Natural killer cell (primary cell): ENCODE measurements around the gene LSAMP. TPM values are rescaled to one million over a fixed set of nuclear protein-coding genes. Genes with fewer than 3 reads are reported as not detected.

Experiments
- ATAC-seq, 3 donors: fragments of 150-1000 bp in 2 of 3; fragments of 200-7000 bp in 1 of 3; cut with Tn5 transposase; 1 replicate in 1 of 3; 2 replicates in 2 of 3; pipeline ENCODE4 v1.10.0; 2021; ENCODE audit warnings: mild to moderate bottlenecking in 2 of 3, moderate library complexity in 2 of 3
- DNase-seq, 2 donors: peaks; one replicate each; pipeline versions ENCODE4 v3.0.0 to v3.0.0-alpha.2; 2013 to 2021; ENCODE audit warnings: mixed read lengths in 1 of 2
- H3K27ac ChIP-seq: one replicate; pipeline ENCODE4 v1.5.1; 2013; ENCODE audit warnings: mild to moderate bottlenecking, low read length
- H3K27me3 ChIP-seq: one replicate; pipeline ENCODE4 v1.6.1; 2013; ENCODE audit warnings: low read length; ENCODE audit not compliant: control insufficient read depth, insufficient read depth
- H3K36me3 ChIP-seq: one replicate; pipeline ENCODE4 v1.6.1; 2013; ENCODE audit warnings: low read length; ENCODE audit not compliant: control insufficient read depth, insufficient read depth
- H3K4me1 ChIP-seq: one replicate; pipeline ENCODE4 v1.6.1; 2013; ENCODE audit warnings: low read length; ENCODE audit not compliant: control insufficient read depth, insufficient read depth
- H3K4me3 ChIP-seq: one replicate; pipeline ENCODE4 v1.5.1; 2013; ENCODE audit warnings: low read length
- H3K9me3 ChIP-seq: one replicate; pipeline ENCODE4 v1.6.1; 2013; ENCODE audit warnings: low read length; ENCODE audit not compliant: control insufficient read depth, insufficient read depth
- H3K27ac Mint-ChIP-seq, 2 donors: one replicate each; pipeline ENCODE4 v1.8.0; 2022; ENCODE audit warnings: mild to moderate bottlenecking in 2 of 2, mixed read lengths in 2 of 2, moderate library complexity in 1 of 2
- H3K27me3 Mint-ChIP-seq, 2 donors: one replicate each; pipeline ENCODE4 v1.8.0; 2022; ENCODE audit warnings: low read depth in 2 of 2, mixed read lengths in 2 of 2
- H3K36me3 Mint-ChIP-seq: one replicate; pipeline ENCODE4 v1.8.0; 2022; ENCODE audit warnings: mixed read lengths
- H3K4me1 Mint-ChIP-seq, 2 donors: one replicate each; pipeline ENCODE4 v1.8.0; 2022; ENCODE audit warnings: mixed read lengths in 2 of 2
- H3K4me3 Mint-ChIP-seq: one replicate; pipeline ENCODE4 v1.8.0; 2022; ENCODE audit warnings: mild to moderate bottlenecking, moderate library complexity, mixed read lengths
- H3K9me3 Mint-ChIP-seq, 2 donors: one replicate each; pipeline ENCODE4 v1.8.0; 2022; ENCODE audit warnings: mixed read lengths in 2 of 2
- WGBS: methylation state at CpG from one replicate; pipeline ENCODE4 v1.1.7; 2013; ENCODE audit warnings: missing lambda C conversion rate; ENCODE audit not compliant: insufficient coverage; 5-methylcytosine and 5-hydroxymethylcytosine counted together
- intact Hi-C: fragments of 100-400 bp; cut with micrococcal nuclease; formaldehyde crosslinking; loops from one replicate; pipeline ENCODE4 v1.14.2; 2022
- total RNA-seq, 4 donors: library from RNA; stranded (reverse); fragments of 120-200 nt in 1 of 4; gene quantifications; one replicate each; pipeline versions ENCODE4 v1.2.3 to v1.2.4, GENCODE V29; 2013 to 2022
- TF ChIP-seq, protein P1 (sequence below): fragments of 200-600 bp; IDR thresholded peaks from one replicate; pipeline ENCODE4 v1.8.0; 2022; ENCODE audit warnings: antibody characterized with exemption

LSAMP gene
- total RNA-seq, 3 donors from 2014 or later (not counting 1 experiment from before 2014, with no cell fraction given), result not detected

DNA sequence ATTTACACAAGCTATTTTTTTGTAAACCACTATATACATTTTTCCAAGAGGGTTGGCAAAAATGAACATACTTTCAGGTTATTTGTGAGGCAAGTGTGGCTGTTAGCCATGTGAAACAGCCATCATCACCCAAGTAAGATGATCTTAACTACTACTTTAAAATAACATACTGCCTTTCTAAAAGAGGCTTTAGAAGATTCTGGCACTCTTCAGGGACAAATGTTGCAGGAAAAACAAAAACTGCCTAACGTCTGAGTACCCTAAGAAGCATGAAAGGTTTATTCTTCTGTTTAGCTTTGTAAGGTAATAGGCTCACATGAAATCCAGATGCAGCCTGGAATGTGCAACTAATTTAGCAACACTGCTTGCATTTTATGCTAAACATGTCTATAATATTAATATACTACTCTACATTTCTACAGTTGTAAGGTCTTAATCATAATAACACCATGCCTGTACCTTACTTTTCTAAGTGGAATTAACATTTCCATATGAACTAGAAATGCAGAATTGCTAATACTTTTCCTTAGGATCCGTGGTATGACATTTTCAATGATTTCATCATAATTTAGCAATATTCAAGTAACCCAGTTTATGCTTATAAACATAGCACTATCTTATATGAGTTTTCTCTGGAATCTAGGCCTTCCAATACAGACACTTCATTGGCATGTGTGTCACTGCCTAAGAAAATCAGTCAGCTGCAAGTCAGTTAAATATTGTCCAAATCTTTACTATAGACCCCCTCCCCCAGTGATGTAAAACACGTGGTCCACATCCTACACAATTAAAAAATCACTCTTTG, 4.5 kb upstream of the LSAMP start:
- Histone ChIP-seq H3K27ac (no peak overlapping the region), H3K4me1 (no peaks in the 10 kb centered on the region), H3K36me3 (no peaks in the 10 kb centered on the region), H3K9me3 (no peaks in the 10 kb centered on the region), H3K27me3 (no peaks in the 10 kb centered on the region), H3K4me3 (no peak overlapping the region)
- peaks cover 16 to 22% of the 10 kb centered on the region in 2 donors for H3K9me3 Mint-ChIP-seq
- H3K27me3 Mint-ChIP-seq, result no peaks in the 10 kb centered on the region
- H3K36me3 Mint-ChIP-seq, result no peaks in the 10 kb centered on the region
- no peak for ATAC-seq
- no peak for DNase-seq
- TF ChIP-seq, protein P1, sequence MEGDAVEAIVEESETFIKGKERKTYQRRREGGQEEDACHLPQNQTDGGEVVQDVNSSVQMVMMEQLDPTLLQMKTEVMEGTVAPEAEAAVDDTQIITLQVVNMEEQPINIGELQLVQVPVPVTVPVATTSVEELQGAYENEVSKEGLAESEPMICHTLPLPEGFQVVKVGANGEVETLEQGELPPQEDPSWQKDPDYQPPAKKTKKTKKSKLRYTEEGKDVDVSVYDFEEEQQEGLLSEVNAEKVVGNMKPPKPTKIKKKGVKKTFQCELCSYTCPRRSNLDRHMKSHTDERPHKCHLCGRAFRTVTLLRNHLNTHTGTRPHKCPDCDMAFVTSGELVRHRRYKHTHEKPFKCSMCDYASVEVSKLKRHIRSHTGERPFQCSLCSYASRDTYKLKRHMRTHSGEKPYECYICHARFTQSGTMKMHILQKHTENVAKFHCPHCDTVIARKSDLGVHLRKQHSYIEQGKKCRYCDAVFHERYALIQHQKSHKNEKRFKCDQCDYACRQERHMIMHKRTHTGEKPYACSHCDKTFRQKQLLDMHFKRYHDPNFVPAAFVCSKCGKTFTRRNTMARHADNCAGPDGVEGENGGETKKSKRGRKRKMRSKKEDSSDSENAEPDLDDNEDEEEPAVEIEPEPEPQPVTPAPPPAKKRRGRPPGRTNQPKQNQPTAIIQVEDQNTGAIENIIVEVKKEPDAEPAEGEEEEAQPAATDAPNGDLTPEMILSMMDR, result no peak
- H3K4me1 Mint-ChIP-seq, result no peaks in the 10 kb centered on the region
- no peak overlapping the region for H3K27ac Mint-ChIP-seq
- WGBS, result 58% methylated on average over 2 of the region's 3 CpGs
- no peak overlapping the region for H3K4me3 Mint-ChIP-seq
- intact Hi-C loops, result no loop called here

DNA sequence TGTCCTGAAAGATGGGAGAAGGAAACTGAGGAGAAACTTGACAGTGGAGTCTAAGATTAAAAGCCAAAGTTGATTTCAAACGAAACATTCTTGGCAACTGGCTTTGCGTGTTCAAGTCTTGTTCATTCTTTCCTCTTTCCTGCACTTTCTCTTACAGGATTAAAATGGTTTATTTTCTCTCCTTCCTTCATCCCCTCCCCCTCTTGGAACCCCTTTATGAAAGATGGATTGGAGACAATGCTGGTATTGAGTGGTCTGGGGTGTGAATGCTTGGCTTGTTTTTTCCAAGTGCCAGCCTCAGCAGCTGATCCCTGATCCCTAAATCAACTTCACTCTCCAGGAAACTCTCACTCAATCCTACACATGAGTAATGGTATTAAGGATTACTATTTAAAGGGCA, 703 bp upstream of the LSAMP start:
- WGBS, result 79% methylated on average over 2 of the region's 2 CpGs
- no peak overlapping the region for H3K4me3 Mint-ChIP-seq
- ATAC-seq (no peak), DNase-seq (no peak)
- Histone ChIP-seq H3K9me3 (no peaks in the 10 kb centered on the region), H3K27me3 (no peaks in the 10 kb centered on the region), H3K4me3 (no peak overlapping the region), H3K4me1 (no peaks in the 10 kb centered on the region), H3K27ac (no peak overlapping the region), H3K36me3 (no peaks in the 10 kb centered on the region)
- TF ChIP-seq, protein P1, result no peak
- H3K9me3 Mint-ChIP-seq, result peaks cover 6 to 12% of the 10 kb centered on the region in 2 donors
- intact Hi-C loops, result no loop called here
- H3K27me3 Mint-ChIP-seq, result no peaks in the 10 kb centered on the region
- H3K27ac Mint-ChIP-seq, result no peak overlapping the region
- H3K36me3 Mint-ChIP-seq, result no peaks in the 10 kb centered on the region
- no peaks in the 10 kb centered on the region for H3K4me1 Mint-ChIP-seq

DNA sequence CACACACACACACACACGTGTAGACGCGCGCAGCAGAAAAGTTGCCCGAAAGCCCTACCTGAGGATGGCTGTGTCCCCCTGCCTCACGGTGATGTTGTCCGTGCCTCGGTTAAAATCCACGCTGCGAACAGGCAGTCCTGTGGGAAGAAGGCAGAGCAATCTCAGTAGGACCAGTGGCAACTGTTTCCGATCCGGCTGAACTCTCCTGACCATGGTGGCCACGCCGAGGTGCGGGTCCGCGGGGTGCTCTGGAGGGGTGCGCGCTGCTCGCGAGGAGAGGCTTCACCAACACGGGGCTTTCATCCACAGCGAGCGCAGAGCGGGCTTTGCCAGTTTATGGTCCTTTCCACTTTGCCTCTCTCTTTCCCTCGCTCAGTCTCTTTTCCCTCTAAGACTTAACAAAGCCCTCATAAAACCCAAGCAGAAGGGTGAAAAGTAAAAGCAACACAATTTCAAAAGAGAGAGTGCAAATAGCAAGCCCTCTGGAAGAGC, 422 bp downstream of the LSAMP start:
- Mint-ChIP-seq H3K27ac (no peak overlapping the region), H3K27me3 (no peaks in the 10 kb centered on the region), H3K4me3 (no peak overlapping the region), H3K36me3 (no peaks in the 10 kb centered on the region), H3K9me3 (peaks cover 6 to 7% of the 10 kb centered on the region in 2 donors), H3K4me1 (no peaks in the 10 kb centered on the region)
- TF ChIP-seq, protein P1, result no peak
- WGBS, result 7% methylated on average over 26 of the region's 26 CpGs
- Histone ChIP-seq H3K36me3 (no peaks in the 10 kb centered on the region), H3K4me1 (no peaks in the 10 kb centered on the region), H3K4me3 (no peak overlapping the region), H3K9me3 (no peaks in the 10 kb centered on the region), H3K27me3 (no peaks in the 10 kb centered on the region), H3K27ac (no peak overlapping the region)
- DNase-seq, result no peak
- intact Hi-C loops, result no loop called here
- ATAC-seq, result no peak
